Measurements from ENCODE around the gene COL23A1.

Gene COL23A1

GRCh38 chr5:178212241-178213002, 377.8 kb downstream of the COL23A1 start:
- peaks cover 8% of the 10 kb centered on the region for H3K4me1 Mint-ChIP-seq
- H3K36me3 Mint-ChIP-seq (ENCODE audit: low read depth), result peaks cover 70% of the 10 kb centered on the region
- H3K27ac Mint-ChIP-seq, result peak overlapping the region; percentile 80

GRCh38 chr5:178211095-178212048, 378.8 kb downstream of the COL23A1 start:
- H3K4me1 Mint-ChIP-seq, result peaks cover 19% of the 10 kb centered on the region
- no peak for DNase-seq
- peaks cover 6% of the 10 kb centered on the region for H3K27me3 Mint-ChIP-seq (ENCODE audit: low read depth, poor library complexity)
- H3K4me3 Mint-ChIP-seq, result no peak overlapping the region
- peak overlapping the region; percentile 91 for H3K27ac Mint-ChIP-seq
- peaks cover 70% of the 10 kb centered on the region for H3K36me3 Mint-ChIP-seq (ENCODE audit: low read depth)
- H3K9me3 Mint-ChIP-seq, result no peaks in the 10 kb centered on the region
- no peak for TF ChIP-seq CTCF (IDR thresholded peaks at IDR 0.05)

More at GRCh38 chr5:178212241-178213002, 377.8 kb downstream of the COL23A1 start:
- DNase-seq, result no peak
- Mint-ChIP-seq H3K27me3 (ENCODE audit: low read depth, poor library complexity) (peaks cover 6% of the 10 kb centered on the region), H3K4me3 (no peak overlapping the region), H3K9me3 (no peaks in the 10 kb centered on the region)
- TF ChIP-seq CTCF (IDR thresholded peaks at IDR 0.05), result no peak

DNA sequence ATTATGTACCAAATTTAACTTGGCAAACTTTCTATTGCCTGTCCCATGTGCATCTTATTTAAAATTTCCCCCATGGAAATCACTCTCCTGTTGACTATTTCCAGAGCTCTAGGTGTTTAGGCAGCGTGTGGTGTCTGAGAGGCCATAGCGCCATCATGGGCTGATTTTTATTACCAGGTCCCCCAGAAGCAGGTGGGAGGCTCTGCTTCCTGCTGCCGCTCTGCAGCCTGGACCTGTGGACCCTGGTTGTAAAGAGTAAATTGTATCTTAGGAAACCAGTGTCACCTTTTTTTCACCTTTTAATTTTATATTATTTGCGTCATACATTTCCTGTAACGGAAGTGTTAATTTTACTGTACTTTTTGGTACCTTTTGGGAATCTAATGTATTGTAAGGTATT, 379.5 kb downstream of the COL23A1 start:
- no peak for TF ChIP-seq CTCF (IDR thresholded peaks at IDR 0.05)
- no peak overlapping the region for H3K27ac Mint-ChIP-seq
- peaks cover 6% of the 10 kb centered on the region for H3K27me3 Mint-ChIP-seq (ENCODE audit: low read depth, poor library complexity)
- H3K4me3 Mint-ChIP-seq, result no peak overlapping the region
- peaks cover 72% of the 10 kb centered on the region for H3K36me3 Mint-ChIP-seq (ENCODE audit: low read depth)
- peaks cover 26% of the 10 kb centered on the region for H3K4me1 Mint-ChIP-seq
- DNase-seq, result no peak
- H3K9me3 Mint-ChIP-seq, result no peaks in the 10 kb centered on the region

DNA sequence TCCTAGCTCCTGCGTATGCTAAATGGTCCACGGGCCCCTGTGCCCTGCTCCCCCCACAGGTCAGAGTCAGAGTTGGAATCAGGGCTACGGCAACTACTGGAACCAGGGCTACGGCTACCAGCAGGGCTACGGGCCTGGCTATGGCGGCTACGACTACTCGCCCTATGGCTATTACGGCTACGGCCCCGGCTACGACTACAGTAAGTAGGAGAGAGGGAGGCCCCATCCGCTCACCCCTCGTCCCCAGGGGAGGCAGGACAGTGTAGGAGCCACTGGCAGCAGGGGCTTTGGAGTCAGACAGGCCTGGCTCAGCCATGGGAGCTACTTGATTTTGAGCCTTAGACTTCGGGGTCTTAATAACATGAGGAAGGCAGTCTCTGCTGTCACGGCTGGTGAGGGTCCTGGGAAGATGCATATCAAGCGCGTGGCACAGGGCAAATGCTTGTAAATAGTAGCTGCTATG, 380.1 kb downstream of the COL23A1 start:
- Mint-ChIP-seq H3K9me3 (no peaks in the 10 kb centered on the region), H3K4me1 (peaks cover 30% of the 10 kb centered on the region), H3K4me3 (no peak overlapping the region), H3K27ac (peak overlapping the region; percentile 85), H3K36me3 (ENCODE audit: low read depth) (peaks cover 76% of the 10 kb centered on the region), H3K27me3 (ENCODE audit: low read depth, poor library complexity) (peaks cover 6% of the 10 kb centered on the region)
- no peak for TF ChIP-seq CTCF (IDR thresholded peaks at IDR 0.05)
- no peak for DNase-seq

- Mint-ChIP-seq H3K36me3 (ENCODE audit: low read depth) (peaks cover 76% of the 10 kb centered on the region), H3K9me3 (no peaks in the 10 kb centered on the region), H3K4me1 (peaks cover 30% of the 10 kb centered on the region), H3K27me3 (ENCODE audit: low read depth, poor library complexity) (peaks cover 6% of the 10 kb centered on the region), H3K4me3 (no peak overlapping the region), H3K27ac (peak overlapping the region; percentile 85)
- no peak for TF ChIP-seq CTCF (IDR thresholded peaks at IDR 0.05)
- no peak for DNase-seq
These were observed 380.7 kb downstream of the COL23A1 start for GRCh38 chr5:178209334-178210072.

Measured in nephron progenitor cell (in vitro differentiated cells).